ENCODE results near the gene ZSCAN5C. TPM values are rescaled to one million over a fixed set of nuclear protein-coding genes. Genes with fewer than 3 reads are reported as not detected.
"Not testable (repeated sequence)": the region's sequence is repeated elsewhere in the genome, so short reads cannot be mapped to it uniquely, and the experiment has no call there.

ZSCAN5C gene
- total and polyA plus RNA-seq, 2 donors: 0.05 to 0.16 TPM

- Histone ChIP-seq H3K9me3 (ENCODE audit: control insufficient read depth in 2 of 2, insufficient read depth in 1 of 2, low read length in 1 of 2) (no peaks in the 10 kb centered on the region), H3K27me3 (ENCODE audit: control insufficient read depth in 2 of 2, insufficient read depth in 1 of 2, low read length in 1 of 2) (no peaks in the 10 kb centered on the region), H3K36me3 (ENCODE audit: control insufficient read depth in 2 of 2, insufficient read depth in 2 of 2, low read length in 1 of 2) (peaks cover 16 to 41% of the 10 kb centered on the region in 2 donors), H3K4me3 (ENCODE audit: low read length in 2 of 2) (no peak overlapping the region), H3K4me1 (ENCODE audit: control insufficient read depth in 2 of 2, insufficient read depth in 2 of 2, low read length in 2 of 2) (peaks cover 3 to 25% of the 10 kb centered on the region in 2 donors), H3K27ac (ENCODE audit: low read depth in 1 of 2, low read length in 1 of 2) (peak overlapping the region in 1 of 2 donors; percentile 7)
- DNase-seq (ENCODE audit: low read depth in 6 of 9, low spot score in 9 of 9): peak in 3 of 9 donors; percentile 43 to 68 (median 59)
- 9% methylated on average over 9 of the region's 9 CpGs for WGBS
Measured at GRCh38 chr19:56162258-56162657, 39.8 kb upstream of the ZSCAN5C start.

GRCh38 chr19:56163097-56163496 is 39.0 kb upstream of the ZSCAN5C start:
- Histone ChIP-seq H3K9me3 (ENCODE audit: control insufficient read depth in 2 of 2, insufficient read depth in 1 of 2, low read length in 1 of 2) (no peaks in the 10 kb centered on the region), H3K36me3 (ENCODE audit: control insufficient read depth in 2 of 2, insufficient read depth in 2 of 2, low read length in 1 of 2) (peaks cover 15 to 33% of the 10 kb centered on the region in 2 donors), H3K4me1 (ENCODE audit: control insufficient read depth in 2 of 2, insufficient read depth in 2 of 2, low read length in 2 of 2) (peaks cover 3 to 25% of the 10 kb centered on the region in 2 donors), H3K4me3 (ENCODE audit: low read length in 2 of 2) (no peak overlapping the region), H3K27me3 (ENCODE audit: control insufficient read depth in 2 of 2, insufficient read depth in 1 of 2, low read length in 1 of 2) (no peaks in the 10 kb centered on the region), H3K27ac (ENCODE audit: low read depth in 1 of 2, low read length in 1 of 2) (no peak overlapping the region)
- 91% methylated on average over 13 of the region's 13 CpGs for WGBS
- no peak for DNase-seq (ENCODE audit: low read depth in 6 of 9, low spot score in 9 of 9)

- Histone ChIP-seq H3K27me3 (ENCODE audit: control insufficient read depth in 2 of 2, insufficient read depth in 1 of 2, low read length in 1 of 2) (no peaks in the 10 kb centered on the region), H3K36me3 (ENCODE audit: control insufficient read depth in 2 of 2, insufficient read depth in 2 of 2, low read length in 1 of 2) (no peaks in the 10 kb centered on the region), H3K4me1 (ENCODE audit: control insufficient read depth in 2 of 2, insufficient read depth in 2 of 2, low read length in 2 of 2) (peaks cover 3 to 19% of the 10 kb centered on the region in 2 donors), H3K4me3 (ENCODE audit: low read length in 2 of 2) (no peak overlapping the region), H3K27ac (ENCODE audit: low read depth in 1 of 2, low read length in 1 of 2) (no peak overlapping the region), H3K9me3 (ENCODE audit: control insufficient read depth in 2 of 2, insufficient read depth in 1 of 2, low read length in 1 of 2) (no peaks in the 10 kb centered on the region)
- peak in 2 of 9 donors; percentile 33 to 54 for DNase-seq (ENCODE audit: low read depth in 6 of 9, low spot score in 9 of 9)
- 60% methylated on average over 7 of the region's 7 CpGs for WGBS
Measured at GRCh38 chr19:56167064-56167578, 35.0 kb upstream of the ZSCAN5C start.

- H3K27ac ChIP-seq (ENCODE audit: low read depth in 1 of 2, low read length in 1 of 2): no peak overlapping the region
- WGBS: 84% methylated on average over 14 of the region's 14 CpGs
- H3K27me3 ChIP-seq (ENCODE audit: control insufficient read depth in 2 of 2, insufficient read depth in 1 of 2, low read length in 1 of 2): no peaks in the 10 kb centered on the region
- no peaks in the 10 kb centered on the region for H3K36me3 ChIP-seq (ENCODE audit: control insufficient read depth in 2 of 2, insufficient read depth in 2 of 2, low read length in 1 of 2)
- no peak for DNase-seq (ENCODE audit: low read depth in 6 of 9, low spot score in 9 of 9)
- no peaks in the 10 kb centered on the region for H3K9me3 ChIP-seq (ENCODE audit: control insufficient read depth in 2 of 2, insufficient read depth in 1 of 2, low read length in 1 of 2)
- H3K4me1 ChIP-seq (ENCODE audit: control insufficient read depth in 2 of 2, insufficient read depth in 2 of 2, low read length in 2 of 2): no peaks in the 10 kb centered on the region
- no peak overlapping the region for H3K4me3 ChIP-seq (ENCODE audit: low read length in 2 of 2)
Measured at GRCh38 chr19:56170261-56170660, 31.8 kb upstream of the ZSCAN5C start.

- Histone ChIP-seq H3K27ac (ENCODE audit: low read depth in 1 of 2, low read length in 1 of 2) (no peak overlapping the region), H3K36me3 (ENCODE audit: control insufficient read depth in 2 of 2, insufficient read depth in 2 of 2, low read length in 1 of 2) (no peaks in the 10 kb centered on the region), H3K9me3 (ENCODE audit: control insufficient read depth in 2 of 2, insufficient read depth in 1 of 2, low read length in 1 of 2) (no peaks in the 10 kb centered on the region), H3K4me1 (ENCODE audit: control insufficient read depth in 2 of 2, insufficient read depth in 2 of 2, low read length in 2 of 2) (no peaks in the 10 kb centered on the region), H3K4me3 (ENCODE audit: low read length in 2 of 2) (no peak overlapping the region), H3K27me3 (ENCODE audit: control insufficient read depth in 2 of 2, insufficient read depth in 1 of 2, low read length in 1 of 2) (no peaks in the 10 kb centered on the region)
- no peak for DNase-seq (ENCODE audit: low read depth in 6 of 9, low spot score in 9 of 9)
- 66% methylated on average over 9 of the region's 9 CpGs for WGBS
Measured at GRCh38 chr19:56174086-56174485, 28.0 kb upstream of the ZSCAN5C start.

- 78% methylated on average over 11 of the region's 11 CpGs for WGBS
- Histone ChIP-seq H3K27ac (ENCODE audit: low read depth in 1 of 2, low read length in 1 of 2) (no peak overlapping the region), H3K4me3 (ENCODE audit: low read length in 2 of 2) (no peak overlapping the region), H3K36me3 (ENCODE audit: control insufficient read depth in 2 of 2, insufficient read depth in 2 of 2, low read length in 1 of 2) (no peaks in the 10 kb centered on the region), H3K9me3 (ENCODE audit: control insufficient read depth in 2 of 2, insufficient read depth in 1 of 2, low read length in 1 of 2) (no peaks in the 10 kb centered on the region), H3K4me1 (ENCODE audit: control insufficient read depth in 2 of 2, insufficient read depth in 2 of 2, low read length in 2 of 2) (no peaks in the 10 kb centered on the region), H3K27me3 (ENCODE audit: control insufficient read depth in 2 of 2, insufficient read depth in 1 of 2, low read length in 1 of 2) (no peaks in the 10 kb centered on the region)
- DNase-seq (ENCODE audit: low read depth in 6 of 9, low spot score in 9 of 9): no peak
Measured at GRCh38 chr19:56174550-56174949, 27.5 kb upstream of the ZSCAN5C start.

- not testable (repeated sequence) for DNase-seq (ENCODE audit: low read depth in 6 of 9, low spot score in 9 of 9); H3K27me3 ChIP-seq (ENCODE audit: control insufficient read depth in 2 of 2, insufficient read depth in 1 of 2, low read length in 1 of 2); H3K9me3 ChIP-seq (ENCODE audit: control insufficient read depth in 2 of 2, insufficient read depth in 1 of 2, low read length in 1 of 2); H3K27ac ChIP-seq (ENCODE audit: low read depth in 1 of 2, low read length in 1 of 2); H3K4me1 ChIP-seq (ENCODE audit: control insufficient read depth in 2 of 2, insufficient read depth in 2 of 2, low read length in 2 of 2); H3K4me3 ChIP-seq (ENCODE audit: low read length in 2 of 2); H3K36me3 ChIP-seq (ENCODE audit: control insufficient read depth in 2 of 2, insufficient read depth in 2 of 2, low read length in 1 of 2)
- WGBS: 82% methylated on average over 15 of the region's 15 CpGs
Measured at GRCh38 chr19:56175861-56176307, 26.2 kb upstream of the ZSCAN5C start, which contains the start of gene GALP. Gene GALP, plus strand, starts transcription at chr19:56176008. Its CDS starts 1,101 bp downstream, at chr19:56177109.

- not testable (repeated sequence) for H3K9me3 ChIP-seq (ENCODE audit: control insufficient read depth in 2 of 2, insufficient read depth in 1 of 2, low read length in 1 of 2); H3K36me3 ChIP-seq (ENCODE audit: control insufficient read depth in 2 of 2, insufficient read depth in 2 of 2, low read length in 1 of 2); H3K4me1 ChIP-seq (ENCODE audit: control insufficient read depth in 2 of 2, insufficient read depth in 2 of 2, low read length in 2 of 2); DNase-seq (ENCODE audit: low read depth in 6 of 9, low spot score in 9 of 9); H3K27me3 ChIP-seq (ENCODE audit: control insufficient read depth in 2 of 2, insufficient read depth in 1 of 2, low read length in 1 of 2); H3K4me3 ChIP-seq (ENCODE audit: low read length in 2 of 2); H3K27ac ChIP-seq (ENCODE audit: low read depth in 1 of 2, low read length in 1 of 2)
- WGBS: 92% methylated on average over 9 of the region's 11 CpGs
Measured at GRCh38 chr19:56176310-56176709, 25.8 kb upstream of the ZSCAN5C start.

- Histone ChIP-seq H3K36me3 (ENCODE audit: control insufficient read depth in 2 of 2, insufficient read depth in 2 of 2, low read length in 1 of 2) (no peaks in the 10 kb centered on the region), H3K4me1 (ENCODE audit: control insufficient read depth in 2 of 2, insufficient read depth in 2 of 2, low read length in 2 of 2) (no peaks in the 10 kb centered on the region), H3K9me3 (ENCODE audit: control insufficient read depth in 2 of 2, insufficient read depth in 1 of 2, low read length in 1 of 2) (no peaks in the 10 kb centered on the region), H3K4me3 (ENCODE audit: low read length in 2 of 2) (no peak overlapping the region), H3K27ac (ENCODE audit: low read depth in 1 of 2, low read length in 1 of 2) (no peak overlapping the region), H3K27me3 (ENCODE audit: control insufficient read depth in 2 of 2, insufficient read depth in 1 of 2, low read length in 1 of 2) (no peaks in the 10 kb centered on the region)
- WGBS: 92% methylated on average over 18 of the region's 18 CpGs
- DNase-seq (ENCODE audit: low read depth in 6 of 9, low spot score in 9 of 9): no peak
Measured at GRCh38 chr19:56176881-56177280, 25.2 kb upstream of the ZSCAN5C start.

Measured in thymus (tissue), 11 donors.